ENCODE measurements around the gene PAM16.

DNA sequence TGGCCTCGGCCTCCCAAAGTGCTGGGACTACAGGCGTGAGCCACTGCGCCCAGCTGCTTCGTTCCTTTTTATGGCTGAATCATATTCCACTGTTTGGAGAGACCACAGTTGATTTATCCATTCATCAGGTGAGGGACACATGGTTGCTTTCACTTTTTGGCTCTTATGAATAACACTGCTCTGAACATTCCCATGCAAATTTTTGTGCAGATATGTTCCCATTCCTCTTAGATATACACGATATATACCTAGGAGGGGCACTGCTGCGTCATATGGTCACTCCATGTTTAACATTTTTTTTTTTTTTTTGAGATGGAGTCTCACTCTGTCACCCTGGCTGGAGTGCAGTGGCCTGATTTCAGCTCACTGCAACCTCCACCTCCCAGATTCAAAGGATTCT is 49.2 kb downstream of the PAM16 start:
- no peak for TF ChIP-seq CTCF (IDR thresholded peaks at IDR 0.05; ENCODE audit: poor library complexity)
- no peak for TF ChIP-seq EZH2 (IDR thresholded peaks at IDR 0.05; ENCODE audit: borderline replicate concordance)
- TF ChIP-seq EZH2phosphoT487 (IDR thresholded peaks at IDR 0.05; ENCODE audit: low read depth, severe bottlenecking, unreplicated experiment): no peak
